ENCODE results near the gene COG5.

DNA sequence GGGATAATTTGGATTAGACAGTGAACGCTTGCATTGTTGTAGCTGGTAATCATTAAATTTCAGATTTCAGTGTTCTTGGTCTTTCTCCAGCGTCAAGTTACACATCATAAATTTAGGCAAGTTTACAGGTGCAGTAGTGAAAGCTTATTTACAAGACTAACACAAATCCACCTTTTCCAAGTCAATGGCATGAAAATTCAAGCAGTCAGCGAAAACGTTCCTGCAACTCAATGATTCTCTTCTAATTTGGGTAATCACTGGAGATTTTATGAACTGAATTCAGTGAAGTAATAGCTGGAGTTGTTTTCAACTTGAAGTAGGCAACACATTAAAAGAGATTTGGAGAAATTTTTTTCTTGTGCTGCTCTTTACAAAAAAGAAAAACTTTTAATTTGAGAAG, 34.2 kb upstream of the COG5 start:
- TF ChIP-seq POLR2AphosphoS5 (IDR thresholded peaks at IDR 0.05; ENCODE audit: low read depth, low read length), result no peak
- no peak for TF ChIP-seq TAF1 (IDR thresholded peaks at IDR 0.05; ENCODE audit: borderline replicate concordance, insufficient read depth, low read length)
- TF ChIP-seq, protein P1, sequence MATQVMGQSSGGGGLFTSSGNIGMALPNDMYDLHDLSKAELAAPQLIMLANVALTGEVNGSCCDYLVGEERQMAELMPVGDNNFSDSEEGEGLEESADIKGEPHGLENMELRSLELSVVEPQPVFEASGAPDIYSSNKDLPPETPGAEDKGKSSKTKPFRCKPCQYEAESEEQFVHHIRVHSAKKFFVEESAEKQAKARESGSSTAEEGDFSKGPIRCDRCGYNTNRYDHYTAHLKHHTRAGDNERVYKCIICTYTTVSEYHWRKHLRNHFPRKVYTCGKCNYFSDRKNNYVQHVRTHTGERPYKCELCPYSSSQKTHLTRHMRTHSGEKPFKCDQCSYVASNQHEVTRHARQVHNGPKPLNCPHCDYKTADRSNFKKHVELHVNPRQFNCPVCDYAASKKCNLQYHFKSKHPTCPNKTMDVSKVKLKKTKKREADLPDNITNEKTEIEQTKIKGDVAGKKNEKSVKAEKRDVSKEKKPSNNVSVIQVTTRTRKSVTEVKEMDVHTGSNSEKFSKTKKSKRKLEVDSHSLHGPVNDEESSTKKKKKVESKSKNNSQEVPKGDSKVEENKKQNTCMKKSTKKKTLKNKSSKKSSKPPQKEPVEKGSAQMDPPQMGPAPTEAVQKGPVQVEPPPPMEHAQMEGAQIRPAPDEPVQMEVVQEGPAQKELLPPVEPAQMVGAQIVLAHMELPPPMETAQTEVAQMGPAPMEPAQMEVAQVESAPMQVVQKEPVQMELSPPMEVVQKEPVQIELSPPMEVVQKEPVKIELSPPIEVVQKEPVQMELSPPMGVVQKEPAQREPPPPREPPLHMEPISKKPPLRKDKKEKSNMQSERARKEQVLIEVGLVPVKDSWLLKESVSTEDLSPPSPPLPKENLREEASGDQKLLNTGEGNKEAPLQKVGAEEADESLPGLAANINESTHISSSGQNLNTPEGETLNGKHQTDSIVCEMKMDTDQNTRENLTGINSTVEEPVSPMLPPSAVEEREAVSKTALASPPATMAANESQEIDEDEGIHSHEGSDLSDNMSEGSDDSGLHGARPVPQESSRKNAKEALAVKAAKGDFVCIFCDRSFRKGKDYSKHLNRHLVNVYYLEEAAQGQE (IDR thresholded peaks at IDR 0.05; ENCODE audit: insufficient read depth in 1 of 2, low read depth in 2 of 2, low read length in 2 of 2), result no peak
- TF ChIP-seq SIN3A (IDR thresholded peaks at IDR 0.05; ENCODE audit: borderline replicate concordance, insufficient read depth, low read length), result no peak

Measured in PFSK-1 (cell line).